ENCODE results near the gene GRHL3. TPM values are rescaled to one million over a fixed set of nuclear protein-coding genes. Genes with fewer than 3 reads are reported as not detected.

Gene GRHL3
- total RNA-seq, 1 experiment from 2014 or later = 1.1 TPM

DNA sequence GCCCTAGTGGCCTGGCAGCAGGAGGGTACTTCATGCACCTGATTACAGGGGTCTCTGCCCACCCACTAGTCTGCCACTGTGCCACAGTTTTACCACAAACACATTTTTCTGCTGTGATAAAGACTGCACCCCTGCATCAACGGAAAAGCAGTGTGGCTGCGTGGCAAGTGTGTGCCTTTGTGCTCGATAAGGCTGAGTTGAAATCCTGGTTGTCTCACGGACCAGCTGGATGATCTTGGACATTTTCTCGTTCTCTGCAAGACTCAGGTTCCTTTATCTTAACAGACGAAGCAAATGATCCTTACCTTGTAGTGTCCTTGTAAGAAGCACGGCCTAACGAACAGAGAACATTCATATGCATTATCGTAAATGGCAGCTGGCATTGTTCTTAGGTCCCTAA is 10.2 kb downstream of the GRHL3 start:
- Histone ChIP-seq H3K27me3 (ENCODE audit: insufficient read depth, low read depth) (no peaks in the 10 kb centered on the region), H3K27ac (no peak overlapping the region), H3K4me2 (no peak overlapping the region), H2AFZ (no peak overlapping the region), H3K36me3 (ENCODE audit: low read depth) (no peaks in the 10 kb centered on the region), H3K9me3 (ENCODE audit: insufficient read depth, low read depth) (no peaks in the 10 kb centered on the region), H3K79me2 (ENCODE audit: low read depth) (0 out of 2 replicates have a peak, but pooled peaks cover 4% of the 10 kb centered on the region), H4K20me1 (ENCODE audit: insufficient read depth) (no peaks in the 10 kb centered on the region), H3K4me3 (no peak overlapping the region), H3K9me2 (ENCODE audit: insufficient read depth) (no peaks in the 10 kb centered on the region), H3F3A (ENCODE audit: insufficient read depth, low read depth) (no peaks in the 10 kb centered on the region), H3K4me1 (replicated peaks; ENCODE audit: insufficient read depth) (no peaks in the 10 kb centered on the region)
- ChIA-PET POLR2A (ENCODE audit: unreplicated experiment) (no interaction called here), CTCF (no interaction called here)
- TF ChIP-seq, protein P1, sequence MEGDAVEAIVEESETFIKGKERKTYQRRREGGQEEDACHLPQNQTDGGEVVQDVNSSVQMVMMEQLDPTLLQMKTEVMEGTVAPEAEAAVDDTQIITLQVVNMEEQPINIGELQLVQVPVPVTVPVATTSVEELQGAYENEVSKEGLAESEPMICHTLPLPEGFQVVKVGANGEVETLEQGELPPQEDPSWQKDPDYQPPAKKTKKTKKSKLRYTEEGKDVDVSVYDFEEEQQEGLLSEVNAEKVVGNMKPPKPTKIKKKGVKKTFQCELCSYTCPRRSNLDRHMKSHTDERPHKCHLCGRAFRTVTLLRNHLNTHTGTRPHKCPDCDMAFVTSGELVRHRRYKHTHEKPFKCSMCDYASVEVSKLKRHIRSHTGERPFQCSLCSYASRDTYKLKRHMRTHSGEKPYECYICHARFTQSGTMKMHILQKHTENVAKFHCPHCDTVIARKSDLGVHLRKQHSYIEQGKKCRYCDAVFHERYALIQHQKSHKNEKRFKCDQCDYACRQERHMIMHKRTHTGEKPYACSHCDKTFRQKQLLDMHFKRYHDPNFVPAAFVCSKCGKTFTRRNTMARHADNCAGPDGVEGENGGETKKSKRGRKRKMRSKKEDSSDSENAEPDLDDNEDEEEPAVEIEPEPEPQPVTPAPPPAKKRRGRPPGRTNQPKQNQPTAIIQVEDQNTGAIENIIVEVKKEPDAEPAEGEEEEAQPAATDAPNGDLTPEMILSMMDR (conservative IDR thresholded peaks at IDR 0.05) = no peak
- TF ChIP-seq EZH2 (IDR thresholded peaks at IDR 0.05; ENCODE audit: low read depth) = no peak
- no TSS peak for BruUV-seq (replicated peaks)
- no peak for DNase-seq
- intact Hi-C loops (cut with micrococcal nuclease; ENCODE audit: unreplicated experiment) = no loop called here

DNA sequence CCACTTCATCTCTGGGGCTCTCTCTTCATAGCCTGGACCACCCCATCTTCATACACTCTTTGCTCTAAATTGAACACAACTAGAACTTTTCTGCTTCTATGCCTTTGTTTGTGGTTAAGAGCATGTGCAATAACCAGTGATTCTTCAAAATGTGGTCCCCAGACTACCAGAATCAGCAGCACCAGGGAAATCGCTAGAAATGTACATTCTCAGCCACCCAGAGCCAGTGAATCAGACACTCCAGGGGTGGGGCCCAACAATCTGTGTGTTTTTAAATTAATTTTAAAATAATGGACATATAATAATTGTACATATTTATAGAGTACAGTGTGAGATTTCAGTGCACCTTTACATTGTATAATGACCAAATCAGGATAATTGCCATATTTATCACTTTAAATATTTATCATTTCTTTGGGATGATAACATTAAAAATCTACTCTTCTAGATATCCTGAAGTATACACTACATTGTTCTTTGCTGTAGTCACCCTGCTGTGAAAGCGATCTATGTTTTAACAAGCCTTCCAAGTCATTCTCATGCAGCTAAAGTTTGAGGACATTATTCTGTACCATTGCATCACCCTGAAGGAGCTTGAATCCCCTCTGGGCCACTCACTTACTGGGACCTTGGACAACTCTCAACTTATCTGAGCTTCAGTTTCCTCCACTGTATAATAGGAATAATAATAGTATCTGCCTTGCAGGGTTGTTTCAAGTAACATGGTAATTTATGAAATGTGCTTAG is 10.8 kb downstream of the GRHL3 start:
- POLR2A ChIA-PET (ENCODE audit: unreplicated experiment) = no interaction called here
- BruUV-seq (replicated peaks) = no TSS peak
- no peak overlapping the region for H3K4me2 ChIP-seq

DNA sequence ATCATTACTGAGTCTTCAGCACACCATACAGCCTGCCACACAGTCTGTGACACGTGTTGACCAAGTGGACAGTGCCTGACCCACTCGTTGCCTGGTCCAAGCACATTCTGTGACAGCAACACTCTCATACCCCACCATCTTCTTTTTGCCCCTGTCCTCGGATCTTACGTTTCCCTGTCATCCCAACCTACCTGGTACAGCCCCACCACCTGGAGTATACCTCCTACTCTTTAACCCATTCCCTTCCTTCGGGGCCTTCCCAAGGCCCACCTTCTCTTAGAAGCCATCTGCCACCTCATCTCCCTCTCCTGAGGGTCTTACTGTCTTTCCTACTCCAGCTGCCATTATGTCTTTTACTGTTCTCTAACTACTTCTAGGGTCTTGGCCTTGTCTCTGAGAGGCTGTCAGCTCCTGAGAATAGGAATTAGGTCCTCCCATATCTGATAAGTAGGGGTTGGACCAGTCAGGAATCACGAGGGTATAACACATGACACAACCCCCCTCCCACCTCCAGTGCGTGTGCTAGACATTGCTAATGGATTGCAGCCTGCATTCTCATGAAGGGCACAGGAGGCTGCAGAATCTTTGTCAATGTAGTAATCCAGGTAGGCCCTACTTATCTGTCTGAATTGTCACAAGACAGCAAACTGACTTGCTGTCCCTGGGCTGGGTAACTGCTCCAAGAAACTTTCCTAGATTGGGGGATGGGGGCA is 13.0 kb downstream of the GRHL3 start:
- intact Hi-C loops (cut with micrococcal nuclease; ENCODE audit: unreplicated experiment) = no loop called here
- DNase-seq = no peak
- Histone ChIP-seq H3K27ac (no peak overlapping the region), H3K4me2 (no peak overlapping the region), H3K27me3 (ENCODE audit: insufficient read depth, low read depth) (no peaks in the 10 kb centered on the region), H2AFZ (no peak overlapping the region), H3K36me3 (ENCODE audit: low read depth) (no peaks in the 10 kb centered on the region), H3K79me2 (ENCODE audit: low read depth) (no peaks in the 10 kb centered on the region), H4K20me1 (ENCODE audit: insufficient read depth) (no peaks in the 10 kb centered on the region), H3K9me2 (ENCODE audit: insufficient read depth) (no peaks in the 10 kb centered on the region), H3K4me3 (no peak overlapping the region), H3K4me1 (replicated peaks; ENCODE audit: insufficient read depth) (no peaks in the 10 kb centered on the region), H3F3A (ENCODE audit: insufficient read depth, low read depth) (no peaks in the 10 kb centered on the region), H3K9me3 (ENCODE audit: insufficient read depth, low read depth) (no peaks in the 10 kb centered on the region)
- POLR2A ChIA-PET (ENCODE audit: unreplicated experiment) = no interaction called here
- BruUV-seq (replicated peaks) = no TSS peak
- TF ChIP-seq EZH2 (IDR thresholded peaks at IDR 0.05; ENCODE audit: low read depth) = no peak
- TF ChIP-seq, protein P1 (conservative IDR thresholded peaks at IDR 0.05) = no peak
- CTCF ChIA-PET = no interaction called here

More for the DNA sequence above, 10.8 kb downstream of the GRHL3 start:
- no peak for DNase-seq
- Histone ChIP-seq H3K9me2 (ENCODE audit: insufficient read depth) (no peaks in the 10 kb centered on the region), H3K79me2 (ENCODE audit: low read depth) (no peaks in the 10 kb centered on the region), H3K27ac (no peak overlapping the region), H2AFZ (no peak overlapping the region), H3K36me3 (ENCODE audit: low read depth) (no peaks in the 10 kb centered on the region), H3K9me3 (ENCODE audit: insufficient read depth, low read depth) (no peaks in the 10 kb centered on the region), H3F3A (ENCODE audit: insufficient read depth, low read depth) (no peaks in the 10 kb centered on the region), H4K20me1 (ENCODE audit: insufficient read depth) (no peaks in the 10 kb centered on the region), H3K4me3 (no peak overlapping the region), H3K4me1 (replicated peaks; ENCODE audit: insufficient read depth) (no peaks in the 10 kb centered on the region), H3K27me3 (ENCODE audit: insufficient read depth, low read depth) (no peaks in the 10 kb centered on the region)
- intact Hi-C loops (cut with micrococcal nuclease; ENCODE audit: unreplicated experiment) = no loop called here
- CTCF ChIA-PET = interaction anchor here (0.9 kb wide), 1 partner anchor 62 kb away, joined by 3 read pairs; no protein-coding TSS in a partner anchor
- TF ChIP-seq, protein P1 (conservative IDR thresholded peaks at IDR 0.05) = no peak
- no peak for TF ChIP-seq EZH2 (IDR thresholded peaks at IDR 0.05; ENCODE audit: low read depth)

Data from PC-9 (cell line).